ENCODE data around the gene NGEF. TPM values are rescaled to one million over a fixed set of nuclear protein-coding genes. Genes with fewer than 3 reads are reported as not detected.

NGEF gene, protein sequence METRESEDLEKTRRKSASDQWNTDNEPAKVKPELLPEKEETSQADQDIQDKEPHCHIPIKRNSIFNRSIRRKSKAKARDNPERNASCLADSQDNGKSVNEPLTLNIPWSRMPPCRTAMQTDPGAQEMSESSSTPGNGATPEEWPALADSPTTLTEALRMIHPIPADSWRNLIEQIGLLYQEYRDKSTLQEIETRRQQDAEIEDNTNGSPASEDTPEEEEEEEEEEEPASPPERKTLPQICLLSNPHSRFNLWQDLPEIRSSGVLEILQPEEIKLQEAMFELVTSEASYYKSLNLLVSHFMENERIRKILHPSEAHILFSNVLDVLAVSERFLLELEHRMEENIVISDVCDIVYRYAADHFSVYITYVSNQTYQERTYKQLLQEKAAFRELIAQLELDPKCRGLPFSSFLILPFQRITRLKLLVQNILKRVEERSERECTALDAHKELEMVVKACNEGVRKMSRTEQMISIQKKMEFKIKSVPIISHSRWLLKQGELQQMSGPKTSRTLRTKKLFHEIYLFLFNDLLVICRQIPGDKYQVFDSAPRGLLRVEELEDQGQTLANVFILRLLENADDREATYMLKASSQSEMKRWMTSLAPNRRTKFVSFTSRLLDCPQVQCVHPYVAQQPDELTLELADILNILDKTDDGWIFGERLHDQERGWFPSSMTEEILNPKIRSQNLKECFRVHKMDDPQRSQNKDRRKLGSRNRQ
- total RNA-seq: 0.16 TPM
- long read RNA-seq, partial matches to known transcripts: 0 of 2 reads
- long read RNA-seq, other reads (novel, unspliced or antisense): 1 of 2 reads

DNA sequence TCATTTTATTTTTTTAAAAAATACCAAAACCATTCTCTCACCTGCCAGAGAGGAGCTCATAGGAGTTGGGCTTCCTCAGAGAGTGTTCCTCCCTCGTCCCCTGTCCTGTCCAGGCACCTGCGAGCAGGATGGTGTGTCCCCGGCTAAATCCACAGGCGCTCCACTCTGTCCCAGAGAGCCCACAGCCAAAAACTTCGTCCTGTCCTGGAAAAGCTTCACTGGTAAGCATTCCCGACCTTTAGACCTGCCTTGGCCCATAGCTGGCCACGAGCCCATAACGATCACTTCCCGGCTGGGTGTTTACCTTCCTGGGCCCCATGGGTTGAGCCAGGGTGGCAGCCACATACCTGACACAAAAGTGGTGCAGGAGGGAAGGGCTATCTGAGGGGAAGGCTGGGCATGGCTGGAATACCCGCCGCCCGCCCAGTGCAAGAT is at the start of gene NGEF:
NGEF (minus strand) TSS at position 230 of the 435 bp plus-strand sequence. CDS start 38,366 bp downstream, outside the sequence.
- peaks cover 14% of the 10 kb centered on the region for H3K9me3 ChIP-seq (replicated peaks)
- H3K27me3 ChIP-seq (ENCODE audit: low read depth): peaks cover 23% of the 10 kb centered on the region
- intact Hi-C loops (cut with micrococcal nuclease): no loop called here
- no peak within 1 kb of the TSS for H3K4me3 ChIP-seq
- H3K4me1 ChIP-seq: no peaks in the 10 kb centered on the region
- H3K36me3 ChIP-seq: no peaks in the 10 kb centered on the region
- no peak for DNase-seq
- TF ChIP-seq, protein P1, sequence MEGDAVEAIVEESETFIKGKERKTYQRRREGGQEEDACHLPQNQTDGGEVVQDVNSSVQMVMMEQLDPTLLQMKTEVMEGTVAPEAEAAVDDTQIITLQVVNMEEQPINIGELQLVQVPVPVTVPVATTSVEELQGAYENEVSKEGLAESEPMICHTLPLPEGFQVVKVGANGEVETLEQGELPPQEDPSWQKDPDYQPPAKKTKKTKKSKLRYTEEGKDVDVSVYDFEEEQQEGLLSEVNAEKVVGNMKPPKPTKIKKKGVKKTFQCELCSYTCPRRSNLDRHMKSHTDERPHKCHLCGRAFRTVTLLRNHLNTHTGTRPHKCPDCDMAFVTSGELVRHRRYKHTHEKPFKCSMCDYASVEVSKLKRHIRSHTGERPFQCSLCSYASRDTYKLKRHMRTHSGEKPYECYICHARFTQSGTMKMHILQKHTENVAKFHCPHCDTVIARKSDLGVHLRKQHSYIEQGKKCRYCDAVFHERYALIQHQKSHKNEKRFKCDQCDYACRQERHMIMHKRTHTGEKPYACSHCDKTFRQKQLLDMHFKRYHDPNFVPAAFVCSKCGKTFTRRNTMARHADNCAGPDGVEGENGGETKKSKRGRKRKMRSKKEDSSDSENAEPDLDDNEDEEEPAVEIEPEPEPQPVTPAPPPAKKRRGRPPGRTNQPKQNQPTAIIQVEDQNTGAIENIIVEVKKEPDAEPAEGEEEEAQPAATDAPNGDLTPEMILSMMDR (IDR thresholded peaks at IDR 0.05; ENCODE audit: borderline replicate concordance): no peak
- no peak within 1 kb of the TSS for H3K27ac ChIP-seq (replicated peaks)

DNA sequence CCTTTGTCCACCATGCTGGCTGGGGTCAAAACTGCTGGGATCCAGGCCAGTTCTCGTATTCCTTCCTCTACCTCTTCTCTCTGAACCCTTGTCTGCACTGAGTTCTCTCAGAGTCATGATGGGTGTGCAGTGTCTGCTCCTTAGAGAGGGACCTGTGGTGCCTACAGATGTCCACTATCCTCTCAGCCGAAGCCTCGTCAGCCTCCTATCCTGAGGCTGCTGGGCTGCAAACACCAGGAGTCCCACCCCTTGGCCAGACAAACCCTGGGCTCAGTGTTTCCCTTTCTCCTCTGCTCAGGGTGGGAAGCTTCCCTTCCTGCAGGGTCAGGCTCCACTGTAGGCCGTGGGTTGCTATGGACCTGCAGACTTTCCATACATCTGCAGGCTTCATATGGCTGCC is 49.4 kb upstream of the NGEF start:
- DNase-seq: no peak
- Histone ChIP-seq H3K4me3 (peak overlapping the region; percentile 69), H3K36me3 (no peaks in the 10 kb centered on the region), H3K27me3 (ENCODE audit: low read depth) (no peaks in the 10 kb centered on the region), H3K9me3 (replicated peaks) (no peaks in the 10 kb centered on the region), H3K27ac (replicated peaks) (peak overlapping the region; percentile 89), H3K4me1 (peaks cover 61% of the 10 kb centered on the region)
- TF ChIP-seq, protein P1 (IDR thresholded peaks at IDR 0.05; ENCODE audit: borderline replicate concordance): no peak
- intact Hi-C loops (cut with micrococcal nuclease): no loop called here

DNA sequence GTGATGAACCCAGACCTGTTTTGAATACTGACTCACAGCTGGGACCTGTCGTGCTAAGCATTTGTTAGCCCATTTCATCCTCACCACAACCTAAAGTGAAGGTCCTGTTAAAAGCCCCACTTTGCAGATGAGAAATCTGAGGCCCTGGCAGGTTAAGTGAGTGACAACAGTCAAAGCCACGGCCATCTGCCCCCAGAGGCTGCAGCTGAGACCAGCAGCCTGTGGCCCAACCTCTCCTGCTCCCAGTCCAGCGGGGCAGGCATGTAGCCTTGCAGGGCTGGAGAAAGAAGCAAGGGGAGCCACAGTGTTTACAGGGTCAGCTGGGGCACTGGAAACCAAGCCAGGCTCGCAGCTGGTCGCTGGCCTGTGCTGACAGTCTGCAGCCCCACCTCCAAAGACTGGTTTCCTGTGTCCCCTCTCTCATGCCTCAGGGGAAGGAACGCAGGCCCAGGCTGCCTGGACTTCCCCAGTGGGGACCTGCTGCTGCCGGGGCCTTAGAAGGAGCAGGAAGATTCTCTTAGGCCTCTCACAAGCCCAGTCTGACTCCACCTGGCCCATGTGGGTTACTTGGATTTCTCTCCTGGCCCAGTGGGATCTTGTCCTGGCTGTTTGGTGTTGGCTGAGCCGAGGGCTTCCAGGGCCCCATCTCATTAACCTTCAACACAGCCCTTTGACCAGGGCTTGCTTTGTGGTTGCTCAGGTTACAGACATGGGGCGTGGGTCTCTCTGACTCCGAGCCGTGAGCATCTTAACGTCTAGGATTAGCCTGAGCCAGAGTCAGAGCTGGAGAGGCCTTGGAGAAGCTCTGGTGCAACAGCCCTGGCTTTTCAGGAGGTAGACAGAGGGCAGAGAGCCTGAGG is 48.8 kb upstream of the NGEF start:
- Histone ChIP-seq H3K4me3 (peak overlapping the region; percentile 69), H3K36me3 (no peaks in the 10 kb centered on the region), H3K9me3 (replicated peaks) (no peaks in the 10 kb centered on the region), H3K27me3 (ENCODE audit: low read depth) (no peaks in the 10 kb centered on the region), H3K4me1 (peaks cover 61% of the 10 kb centered on the region), H3K27ac (replicated peaks) (peak overlapping the region; percentile 89)
- intact Hi-C loops (cut with micrococcal nuclease): no loop called here
- TF ChIP-seq, protein P1 (IDR thresholded peaks at IDR 0.05; ENCODE audit: borderline replicate concordance): peak; percentile 42
- peak; percentile 74 for DNase-seq

DNA sequence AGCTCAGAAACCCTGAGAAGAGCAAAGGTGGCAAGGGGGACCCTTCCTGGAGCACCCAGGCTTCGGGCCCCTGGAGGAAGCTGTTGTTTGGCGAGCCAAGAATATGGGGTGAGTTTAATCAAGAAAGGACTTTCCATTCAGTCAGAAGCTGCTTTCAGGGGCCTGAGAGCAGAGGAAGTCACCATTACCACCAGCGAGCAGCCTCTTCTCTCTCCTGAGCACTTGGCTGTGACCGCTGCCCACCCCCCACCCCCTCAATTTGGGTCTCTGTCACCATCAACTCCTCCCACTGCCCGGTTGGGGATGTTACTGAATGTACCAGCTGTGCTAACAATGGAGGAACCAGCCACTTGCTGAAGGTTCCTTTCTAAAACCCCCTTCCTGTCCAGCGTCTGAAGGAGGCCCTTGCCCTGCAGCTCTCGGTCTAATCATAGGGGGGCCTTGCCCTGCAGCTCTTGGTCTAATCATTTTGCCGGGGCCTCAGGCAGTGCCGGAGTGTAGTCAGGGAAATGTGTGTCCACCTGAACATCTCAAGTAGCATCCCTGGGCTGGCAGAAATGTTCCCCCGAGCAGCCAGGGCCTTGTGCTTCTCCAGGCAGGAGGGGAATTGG is 48.0 kb upstream of the NGEF start:
- intact Hi-C loops (cut with micrococcal nuclease): no loop called here
- Histone ChIP-seq H3K27ac (replicated peaks) (peak overlapping the region; percentile 89), H3K36me3 (no peaks in the 10 kb centered on the region)

More for the DNA sequence above, 48.0 kb upstream of the NGEF start:
- no peaks in the 10 kb centered on the region for H3K9me3 ChIP-seq (replicated peaks)
- no peak for DNase-seq
- H3K4me3 ChIP-seq: peak overlapping the region; percentile 69
- TF ChIP-seq, protein P1 (IDR thresholded peaks at IDR 0.05; ENCODE audit: borderline replicate concordance): no peak
- H3K27me3 ChIP-seq (ENCODE audit: low read depth): no peaks in the 10 kb centered on the region
- H3K4me1 ChIP-seq: peaks cover 61% of the 10 kb centered on the region

All from left ventricle myocardium inferior (tissue), 1 donor.